H1 (cell line): Measurements from ENCODE around the gene RARB. TPM values are rescaled to one million over a fixed set of nuclear protein-coding genes. Genes with fewer than 3 reads are reported as not detected.

Experiments
- PHF8 ChIP-seq: fragments of 200-600 bp; sonication (generic); conservative IDR thresholded peaks from 2 replicates; pipeline ENCODE4 v1.7.1; 2012; ENCODE audit warnings: low read depth, mild to moderate bottlenecking, inconsistent platforms, low read length, moderate library complexity
- SIX5 ChIP-seq: IDR thresholded peaks from 2 replicates; pipeline ENCODE4 v1.6.1; 2011; ENCODE audit warnings: mild to moderate bottlenecking, low read depth, low read length
- SP2 ChIP-seq: IDR thresholded peaks from 2 replicates; pipeline ENCODE4 v1.6.1; 2012; ENCODE audit warnings: mild to moderate bottlenecking, low read length, inconsistent platforms
- polyA plus RNA-seq, 7 experiments: library from polyadenylated mRNA; depleted of rRNA in 3 of 7; stranded (reverse) in 5 of 7; unstranded in 2 of 7; fragments of >200 nt in 5 of 7; fragments of 200-250 nt in 2 of 7; gene quantifications; 1 replicate in 5 of 7; 2 replicates in 1 of 7; 4 replicates in 1 of 7; pipeline versions ENCODE4 v1.2.1 to v1.2.3, GENCODE V29; 2011 to 2013; ENCODE audit warnings: missing spikeins in 2 of 7, mixed read lengths in 2 of 7
- total RNA-seq: library from RNA; stranded (reverse); fragmentation: NEBNext Ultra II Directional; extraction: Animal tissue kit (Norgen Biotek cat#: 25700); gene quantifications from 2 replicates; pipeline ENCODE4 v1.2.1, GENCODE V29; 2021
- TF ChIP-seq, protein P1 (sequence below): IDR thresholded peaks from 2 replicates; pipeline ENCODE4 v1.6.1; 2012; ENCODE audit warnings: low read length, inconsistent platforms

RARB gene
- total and polyA plus RNA-seq, 2 of the 8 experiments (the other 6 are each of a cell fraction or from before 2014, with no cell fraction given): 0.15 to 0.22 TPM

DNA sequence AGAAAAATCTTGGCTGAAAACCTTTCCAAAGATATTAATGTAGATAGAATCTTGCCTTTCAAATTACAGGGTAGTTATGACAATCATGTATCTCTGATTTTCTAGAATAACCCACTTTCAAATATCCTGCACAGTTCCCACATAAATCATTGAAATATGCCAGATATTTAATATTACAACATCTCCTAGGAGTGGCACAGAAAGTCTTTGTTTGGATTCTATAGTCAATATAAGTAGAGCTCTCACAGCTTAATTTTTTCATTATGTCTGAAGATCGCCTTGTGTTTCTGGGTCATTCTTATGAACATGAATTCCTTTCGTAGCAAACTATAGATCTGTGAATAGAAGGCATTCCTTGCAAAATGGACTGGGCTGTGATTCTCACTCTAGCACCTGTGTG lies 5.0 kb downstream of the RARB start (continued):
- no peak for TF ChIP-seq PHF8
- TF ChIP-seq, protein P1, sequence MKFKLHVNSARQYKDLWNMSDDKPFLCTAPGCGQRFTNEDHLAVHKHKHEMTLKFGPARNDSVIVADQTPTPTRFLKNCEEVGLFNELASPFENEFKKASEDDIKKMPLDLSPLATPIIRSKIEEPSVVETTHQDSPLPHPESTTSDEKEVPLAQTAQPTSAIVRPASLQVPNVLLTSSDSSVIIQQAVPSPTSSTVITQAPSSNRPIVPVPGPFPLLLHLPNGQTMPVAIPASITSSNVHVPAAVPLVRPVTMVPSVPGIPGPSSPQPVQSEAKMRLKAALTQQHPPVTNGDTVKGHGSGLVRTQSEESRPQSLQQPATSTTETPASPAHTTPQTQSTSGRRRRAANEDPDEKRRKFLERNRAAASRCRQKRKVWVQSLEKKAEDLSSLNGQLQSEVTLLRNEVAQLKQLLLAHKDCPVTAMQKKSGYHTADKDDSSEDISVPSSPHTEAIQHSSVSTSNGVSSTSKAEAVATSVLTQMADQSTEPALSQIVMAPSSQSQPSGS: no peak
- no peak for TF ChIP-seq SIX5
- no peak for TF ChIP-seq SP2
